SK-N-SH (cell line): ENCODE measurements around the gene PTX3. TPM values are rescaled to one million over a fixed set of nuclear protein-coding genes. Genes with fewer than 3 reads are reported as not detected.

Source experiments
- CTCF ChIA-PET: fragments of 300-600, 350-600 bp; formaldehyde crosslinking; extraction: SDS; loops from one replicate; lab custom pipeline; 2021; lab: Yijun Ruan, JAX
- POLR2A ChIA-PET: fragments of 350-600 bp; sonication (Branson Sonifier 250); formaldehyde crosslinking; extraction: SDS; loops from one replicate; lab custom pipeline; 2020; ENCODE audit warnings: antibody characterized with exemption, inconsistent platforms; lab: Yijun Ruan, JAX
- DNase-seq: peaks from one replicate; pipeline ENCODE4 v3.0.0; 2012
- H2AFZ ChIP-seq: fragments of 200-600 bp; sonication (generic); 2 replicates; pipeline ENCODE4 v1.8.1; 2016; ENCODE audit warnings: antibody characterized with exemption, mild to moderate bottlenecking, low read depth
- H3F3A ChIP-seq: fragments of 200-600 bp; sonication (generic); replicated peaks from 2 replicates; pipeline ENCODE3; 2016; ENCODE audit warnings: antibody characterized with exemption, mild to moderate bottlenecking; ENCODE audit not compliant: insufficient read depth
- H3K27ac ChIP-seq, 2 experiments: fragments of 200-500 bp in 1 of 2; fragments of 200-600 bp in 1 of 2; sonication (Bioruptor generic) in 1 of 2; sonication (generic), shearing (Covaris generic) in 1 of 2; 2 replicates each; pipeline versions ENCODE4 v1.5.1 to v1.6.1; 2014 to 2016; ENCODE audit warnings: low read depth in 2 of 2, inconsistent platforms in 1 of 2, low read length in 1 of 2, mild to moderate bottlenecking in 1 of 2, mixed read lengths in 1 of 2
- H3K27me3 ChIP-seq: fragments of 200-600 bp; sonication (generic), shearing (Covaris generic); 2 replicates; pipeline ENCODE4 v1.6.1; 2016; ENCODE audit warnings: mixed run types; ENCODE audit not compliant: insufficient read depth
- H3K36me3 ChIP-seq, 2 experiments: fragments of 200-500 bp in 1 of 2; fragments of 200-600 bp in 1 of 2; sonication (Bioruptor generic) in 1 of 2; sonication (generic) in 1 of 2; replicated peaks in 1 of 2; 2 replicates each; pipeline versions ENCODE3 to v1.5.1; 2014 to 2016; ENCODE audit warnings: low read length in 1 of 2, mild to moderate bottlenecking in 1 of 2; ENCODE audit not compliant: insufficient read depth in 2 of 2, control insufficient read depth in 1 of 2
- H3K4me1 ChIP-seq, 2 experiments: fragments of 200-500 bp in 1 of 2; fragments of 200-600 bp in 1 of 2; sonication (Bioruptor generic) in 1 of 2; sonication (generic), shearing (Covaris generic) in 1 of 2; 2 replicates each; pipeline versions ENCODE4 v1.5.1 to v1.6.1; 2014 to 2016; ENCODE audit warnings: low read depth in 1 of 2, low read length in 1 of 2, mixed run types in 1 of 2; ENCODE audit not compliant: insufficient read depth in 2 of 2, control insufficient read depth in 1 of 2
- H3K4me2 ChIP-seq: fragments of 200-600 bp; sonication (generic), shearing (Covaris generic); 2 replicates; pipeline ENCODE4 v1.6.1; 2017; ENCODE audit warnings: mixed run types
- H3K4me3 ChIP-seq, 2 experiments: fragments of 200-500 bp in 1 of 2; fragments of 200-600 bp in 1 of 2; sonication (Bioruptor generic) in 1 of 2; sonication (generic), shearing (Covaris generic) in 1 of 2; 2 replicates each; pipeline versions ENCODE4 v1.5.1 to v1.8.1; 2014 to 2016; ENCODE audit warnings: low read depth in 2 of 2, inconsistent platforms in 1 of 2, low read length in 1 of 2, mild to moderate bottlenecking in 1 of 2, mixed read lengths in 1 of 2, moderate library complexity in 1 of 2
- H3K79me2 ChIP-seq: fragments of 200-600 bp; sonication (generic); 2 replicates; pipeline ENCODE4 v1.8.1; 2017; ENCODE audit warnings: mild to moderate bottlenecking; ENCODE audit not compliant: insufficient read depth
- H3K9ac ChIP-seq: fragments of 200-600 bp; sonication (generic); 2 replicates; pipeline ENCODE4 v1.6.1; 2017; ENCODE audit warnings: mixed run types
- H3K9me2 ChIP-seq: fragments of 200-600 bp; sonication (generic); 2 replicates; pipeline ENCODE4 v1.6.1; 2017; ENCODE audit warnings: mixed run types
- H3K9me3 ChIP-seq: fragments of 200-600 bp; sonication (generic); 2 replicates; pipeline ENCODE4 v1.6.1; 2017; ENCODE audit warnings: mixed run types, mild to moderate bottlenecking, moderate library complexity
- H4K20me1 ChIP-seq: fragments of 200-600 bp; sonication (generic); 2 replicates; pipeline ENCODE4 v1.6.1; 2017; ENCODE audit warnings: mild to moderate bottlenecking, mixed run types; ENCODE audit not compliant: insufficient read depth
- CHD2 ChIP-seq: fragments of 150-350 bp; IDR thresholded peaks from 2 replicates; pipeline ENCODE4 v1.6.1; 2018; ENCODE audit warnings: low read length; ENCODE audit not compliant: partially characterized antibody
- EP300 ChIP-seq, 2 experiments: IDR thresholded peaks; 2 replicates each; pipeline versions ENCODE4 v1.4.0 to v1.6.1; 2012; ENCODE audit warnings: borderline replicate concordance in 1 of 2, low read depth in 1 of 2, low read length in 1 of 2
- FOSL2 ChIP-seq: IDR thresholded peaks from 2 replicates; pipeline ENCODE4 v1.4.0; 2012; ENCODE audit warnings: low read depth, mild to moderate bottlenecking, moderate library complexity, borderline replicate concordance
- FOXJ3 ChIP-seq: sonication (generic); formaldehyde crosslinking; IDR thresholded peaks from 2 replicates; pipeline ENCODE4 v1.5.1; 2020; ENCODE audit warnings: mild to moderate bottlenecking, missing genetic modification reagents
- FOXM1 ChIP-seq: IDR thresholded peaks from 2 replicates; pipeline ENCODE4 v1.4.0; 2012; ENCODE audit warnings: low read depth, mild to moderate bottlenecking
- GABPA ChIP-seq: IDR thresholded peaks from 2 replicates; pipeline ENCODE4 v1.4.0; 2012; ENCODE audit warnings: low read depth, mild to moderate bottlenecking
- GATA2 ChIP-seq: sonication (generic); formaldehyde crosslinking; IDR thresholded peaks from 2 replicates; pipeline ENCODE4 v1.5.0; 2020; ENCODE audit warnings: mild to moderate bottlenecking, missing genetic modification reagents
- JUND ChIP-seq: IDR thresholded peaks from 2 replicates; pipeline ENCODE4 v1.4.0; 2012
- MEF2A ChIP-seq: IDR thresholded peaks from 2 replicates; pipeline ENCODE4 v1.4.0; 2012; ENCODE audit warnings: low read depth, borderline replicate concordance
- RAD21 ChIP-seq: IDR thresholded peaks from 2 replicates; pipeline ENCODE4 v1.6.1; 2012; ENCODE audit warnings: mild to moderate bottlenecking, low read length
- RCOR1 ChIP-seq: fragments of 150-350 bp; IDR thresholded peaks from 2 replicates; pipeline ENCODE4 v1.6.1; 2017; ENCODE audit warnings: antibody characterized with exemption, low read length
- RFX5 ChIP-seq: IDR thresholded peaks from 2 replicates; pipeline ENCODE4 v1.6.1; 2012; ENCODE audit warnings: mild to moderate bottlenecking, improper control_type of control experiment, low read length
- RXRA ChIP-seq: IDR thresholded peaks from 2 replicates; pipeline ENCODE4 v1.4.0; 2012; ENCODE audit warnings: low read depth, mild to moderate bottlenecking, borderline replicate concordance
- SIN3A ChIP-seq: IDR thresholded peaks from 2 replicates; pipeline ENCODE4 v1.6.1; 2012; ENCODE audit warnings: low read depth, mild to moderate bottlenecking, low read length, moderate library complexity, borderline replicate concordance
- SMC3 ChIP-seq: IDR thresholded peaks from 2 replicates; pipeline ENCODE4 v1.6.1; 2012; ENCODE audit warnings: low read depth, low read length, improper control_type of control experiment
- TAF1 ChIP-seq: IDR thresholded peaks from 2 replicates; pipeline ENCODE4 v1.6.1; 2012; ENCODE audit warnings: low read depth, mild to moderate bottlenecking, low read length, moderate library complexity, borderline replicate concordance
- TCF12 ChIP-seq: IDR thresholded peaks from 2 replicates; pipeline ENCODE4 v1.4.0; 2012
- TEAD4 ChIP-seq: IDR thresholded peaks from 2 replicates; pipeline ENCODE4 v1.4.0; 2012; ENCODE audit warnings: mild to moderate bottlenecking, borderline replicate concordance; ENCODE audit not compliant: insufficient read depth
- YY1 ChIP-seq: IDR thresholded peaks from 2 replicates; pipeline ENCODE4 v1.4.0; 2012; ENCODE audit warnings: low read depth, mild to moderate bottlenecking
- WGBS: methylation state at CpG from one replicate; pipeline ENCODE4 v1.1.6; 2017; ENCODE audit warnings: low lambda C conversion rate; 5-methylcytosine and 5-hydroxymethylcytosine counted together
- polyA plus RNA-seq, 3 experiments: library from polyadenylated mRNA; depleted of rRNA; stranded (reverse); fragments of >200 nt; gene quantifications; 2 replicates each; pipeline ENCODE4 v1.2.3, GENCODE V29; 2012
- TF ChIP-seq, protein P1 (sequence below): IDR thresholded peaks from 2 replicates; pipeline ENCODE4; 2012
- TF ChIP-seq, protein P2 (sequence below): IDR thresholded peaks from 2 replicates; pipeline ENCODE4 v1.4.0; 2012; ENCODE audit warnings: low read depth, borderline replicate concordance
- TF ChIP-seq, protein P3 (sequence below): IDR thresholded peaks from 2 replicates; pipeline ENCODE4 v1.4.0; 2012; ENCODE audit warnings: low read depth
- TF ChIP-seq, protein P4 (sequence below): IDR thresholded peaks from 2 replicates; pipeline ENCODE4 v1.6.1; 2012; ENCODE audit warnings: mild to moderate bottlenecking, low read depth, low read length, moderate library complexity
- TF ChIP-seq, protein P5 (sequence below): fragments of 200-600 bp; sonication (generic); IDR thresholded peaks from 2 replicates; pipeline ENCODE4 v1.6.1; 2017; ENCODE audit warnings: antibody characterized with exemption, mild to moderate bottlenecking, moderate library complexity
- TF ChIP-seq, protein P6 (sequence below): fragments of 150-350 bp; IDR thresholded peaks from 2 replicates; pipeline ENCODE4 v1.6.1; 2016; ENCODE audit warnings: mild to moderate bottlenecking, low read depth, low read length

Gene PTX3
- polyA plus RNA-seq, 1 of the 3 experiments (the other 2 are of a cell fraction) = 208 TPM

DNA sequence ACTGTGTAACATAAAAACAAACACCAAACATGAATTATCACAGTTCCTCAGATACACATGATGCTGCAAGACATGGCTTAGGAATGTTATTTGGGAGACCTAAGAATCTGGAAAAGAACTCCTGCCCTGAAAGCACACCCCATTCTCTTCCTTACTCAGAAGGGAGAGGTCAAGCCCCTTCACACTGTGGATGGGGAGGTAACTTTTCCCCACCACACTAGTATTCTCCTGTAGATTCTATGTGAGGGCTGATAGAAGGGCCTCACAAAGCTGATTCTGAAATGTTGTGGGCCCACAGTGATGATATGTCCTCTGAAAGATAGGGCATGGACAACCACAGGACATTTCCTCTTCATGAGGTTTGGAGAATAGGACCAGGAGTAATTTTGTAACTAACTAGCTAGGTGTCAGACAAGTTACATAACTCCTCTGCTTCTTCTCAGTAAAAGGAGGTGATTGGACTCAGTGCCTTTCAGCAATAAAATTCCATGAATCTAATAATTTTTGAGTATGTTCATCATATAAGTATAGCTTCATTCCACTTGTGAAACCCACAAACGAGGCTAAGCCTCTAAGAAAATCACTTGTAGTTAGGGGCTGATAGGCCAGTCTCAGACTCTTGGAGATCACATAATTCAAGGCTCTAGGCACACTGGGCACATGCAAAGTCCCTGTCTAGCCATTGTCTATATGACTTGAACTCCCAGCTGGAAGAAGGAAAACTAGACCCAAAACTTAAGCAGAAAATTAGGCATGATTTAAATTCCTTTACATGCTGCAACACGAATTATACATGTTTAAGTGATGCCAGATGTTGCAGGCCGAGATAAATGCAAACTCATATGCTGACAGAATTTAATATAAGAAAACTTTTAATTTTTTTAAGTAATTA, 7.5 kb downstream of the PTX3 start:
- Histone ChIP-seq H3K27me3 (no peaks in the 10 kb centered on the region), H3K9me2 (no peaks in the 10 kb centered on the region), H3K36me3 (peaks cover 14 to 22% of the 10 kb centered on the region in 2 experiments), H3K4me3 (no peak overlapping the region), H3F3A (peaks cover 21% of the 10 kb centered on the region), H2AFZ (no peak overlapping the region), H3K4me2 (no peak overlapping the region), H3K27ac (peak overlapping the region; percentile 27 to 60; a peak in 2 of 4 replicates), H4K20me1 (no peaks in the 10 kb centered on the region), H3K79me2 (peaks cover 21% of the 10 kb centered on the region), H3K9me3 (no peaks in the 10 kb centered on the region), H3K9ac (no peak overlapping the region), H3K4me1 (peaks cover 4 to 16% of the 10 kb centered on the region in 2 experiments; a peak in 3 of 4 replicates)
- no peak for DNase-seq
- ChIA-PET POLR2A (no interaction called here), CTCF (interaction anchor here (1.0 to 1.5 kb wide), 3 partner anchors 49 to 242 kb away, joined by 3 to 4 read pairs (median 4); no protein-coding TSS in a partner anchor)
- WGBS = 55% methylated on average over 3 of the region's 3 CpGs
- TF ChIP-seq JUND (peak; percentile 10; the same call in 1 of the 2 replicates), RFX5 (no peak), FOXM1 (no peak), GATA2 (CRISPR knock-in tag) (no peak), TEAD4 (no peak), YY1 (no peak), SMC3 (no peak), FOSL2 (no peak), TAF1 (no peak), SIN3A (0 out of 2 replicates have a peak, but pooled peaks have one; percentile 49), TCF12 (peak; percentile 20; the same call in 1 of the 2 replicates), RCOR1 (no peak), GABPA (no peak), RAD21 (no peak), MEF2A (no peak), RXRA (no peak), CHD2 (no peak), EP300 (IDR thresholded peaks at IDR 0.05; ENCODE audit: borderline replicate concordance in 1 of 2, low read depth in 1 of 2, low read length in 1 of 2) (no peak), FOXJ3 (CRISPR knock-in tag) (no peak)
- TF ChIP-seq, protein P1, sequence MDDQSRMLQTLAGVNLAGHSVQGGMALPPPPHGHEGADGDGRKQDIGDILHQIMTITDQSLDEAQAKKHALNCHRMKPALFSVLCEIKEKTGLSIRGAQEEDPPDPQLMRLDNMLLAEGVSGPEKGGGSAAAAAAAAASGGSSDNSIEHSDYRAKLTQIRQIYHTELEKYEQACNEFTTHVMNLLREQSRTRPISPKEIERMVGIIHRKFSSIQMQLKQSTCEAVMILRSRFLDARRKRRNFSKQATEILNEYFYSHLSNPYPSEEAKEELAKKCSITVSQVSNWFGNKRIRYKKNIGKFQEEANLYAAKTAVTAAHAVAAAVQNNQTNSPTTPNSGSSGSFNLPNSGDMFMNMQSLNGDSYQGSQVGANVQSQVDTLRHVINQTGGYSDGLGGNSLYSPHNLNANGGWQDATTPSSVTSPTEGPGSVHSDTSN = no peak
- TF ChIP-seq, protein P2, sequence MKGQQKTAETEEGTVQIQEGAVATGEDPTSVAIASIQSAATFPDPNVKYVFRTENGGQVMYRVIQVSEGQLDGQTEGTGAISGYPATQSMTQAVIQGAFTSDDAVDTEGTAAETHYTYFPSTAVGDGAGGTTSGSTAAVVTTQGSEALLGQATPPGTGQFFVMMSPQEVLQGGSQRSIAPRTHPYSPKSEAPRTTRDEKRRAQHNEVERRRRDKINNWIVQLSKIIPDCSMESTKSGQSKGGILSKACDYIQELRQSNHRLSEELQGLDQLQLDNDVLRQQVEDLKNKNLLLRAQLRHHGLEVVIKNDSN = no peak
- TF ChIP-seq, protein P3, sequence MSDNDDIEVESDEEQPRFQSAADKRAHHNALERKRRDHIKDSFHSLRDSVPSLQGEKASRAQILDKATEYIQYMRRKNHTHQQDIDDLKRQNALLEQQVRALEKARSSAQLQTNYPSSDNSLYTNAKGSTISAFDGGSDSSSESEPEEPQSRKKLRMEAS = no peak
- TF ChIP-seq, protein P4, sequence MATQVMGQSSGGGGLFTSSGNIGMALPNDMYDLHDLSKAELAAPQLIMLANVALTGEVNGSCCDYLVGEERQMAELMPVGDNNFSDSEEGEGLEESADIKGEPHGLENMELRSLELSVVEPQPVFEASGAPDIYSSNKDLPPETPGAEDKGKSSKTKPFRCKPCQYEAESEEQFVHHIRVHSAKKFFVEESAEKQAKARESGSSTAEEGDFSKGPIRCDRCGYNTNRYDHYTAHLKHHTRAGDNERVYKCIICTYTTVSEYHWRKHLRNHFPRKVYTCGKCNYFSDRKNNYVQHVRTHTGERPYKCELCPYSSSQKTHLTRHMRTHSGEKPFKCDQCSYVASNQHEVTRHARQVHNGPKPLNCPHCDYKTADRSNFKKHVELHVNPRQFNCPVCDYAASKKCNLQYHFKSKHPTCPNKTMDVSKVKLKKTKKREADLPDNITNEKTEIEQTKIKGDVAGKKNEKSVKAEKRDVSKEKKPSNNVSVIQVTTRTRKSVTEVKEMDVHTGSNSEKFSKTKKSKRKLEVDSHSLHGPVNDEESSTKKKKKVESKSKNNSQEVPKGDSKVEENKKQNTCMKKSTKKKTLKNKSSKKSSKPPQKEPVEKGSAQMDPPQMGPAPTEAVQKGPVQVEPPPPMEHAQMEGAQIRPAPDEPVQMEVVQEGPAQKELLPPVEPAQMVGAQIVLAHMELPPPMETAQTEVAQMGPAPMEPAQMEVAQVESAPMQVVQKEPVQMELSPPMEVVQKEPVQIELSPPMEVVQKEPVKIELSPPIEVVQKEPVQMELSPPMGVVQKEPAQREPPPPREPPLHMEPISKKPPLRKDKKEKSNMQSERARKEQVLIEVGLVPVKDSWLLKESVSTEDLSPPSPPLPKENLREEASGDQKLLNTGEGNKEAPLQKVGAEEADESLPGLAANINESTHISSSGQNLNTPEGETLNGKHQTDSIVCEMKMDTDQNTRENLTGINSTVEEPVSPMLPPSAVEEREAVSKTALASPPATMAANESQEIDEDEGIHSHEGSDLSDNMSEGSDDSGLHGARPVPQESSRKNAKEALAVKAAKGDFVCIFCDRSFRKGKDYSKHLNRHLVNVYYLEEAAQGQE = no peak
- TF ChIP-seq, protein P5, sequence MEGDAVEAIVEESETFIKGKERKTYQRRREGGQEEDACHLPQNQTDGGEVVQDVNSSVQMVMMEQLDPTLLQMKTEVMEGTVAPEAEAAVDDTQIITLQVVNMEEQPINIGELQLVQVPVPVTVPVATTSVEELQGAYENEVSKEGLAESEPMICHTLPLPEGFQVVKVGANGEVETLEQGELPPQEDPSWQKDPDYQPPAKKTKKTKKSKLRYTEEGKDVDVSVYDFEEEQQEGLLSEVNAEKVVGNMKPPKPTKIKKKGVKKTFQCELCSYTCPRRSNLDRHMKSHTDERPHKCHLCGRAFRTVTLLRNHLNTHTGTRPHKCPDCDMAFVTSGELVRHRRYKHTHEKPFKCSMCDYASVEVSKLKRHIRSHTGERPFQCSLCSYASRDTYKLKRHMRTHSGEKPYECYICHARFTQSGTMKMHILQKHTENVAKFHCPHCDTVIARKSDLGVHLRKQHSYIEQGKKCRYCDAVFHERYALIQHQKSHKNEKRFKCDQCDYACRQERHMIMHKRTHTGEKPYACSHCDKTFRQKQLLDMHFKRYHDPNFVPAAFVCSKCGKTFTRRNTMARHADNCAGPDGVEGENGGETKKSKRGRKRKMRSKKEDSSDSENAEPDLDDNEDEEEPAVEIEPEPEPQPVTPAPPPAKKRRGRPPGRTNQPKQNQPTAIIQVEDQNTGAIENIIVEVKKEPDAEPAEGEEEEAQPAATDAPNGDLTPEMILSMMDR = no peak
- TF ChIP-seq, protein P6, sequence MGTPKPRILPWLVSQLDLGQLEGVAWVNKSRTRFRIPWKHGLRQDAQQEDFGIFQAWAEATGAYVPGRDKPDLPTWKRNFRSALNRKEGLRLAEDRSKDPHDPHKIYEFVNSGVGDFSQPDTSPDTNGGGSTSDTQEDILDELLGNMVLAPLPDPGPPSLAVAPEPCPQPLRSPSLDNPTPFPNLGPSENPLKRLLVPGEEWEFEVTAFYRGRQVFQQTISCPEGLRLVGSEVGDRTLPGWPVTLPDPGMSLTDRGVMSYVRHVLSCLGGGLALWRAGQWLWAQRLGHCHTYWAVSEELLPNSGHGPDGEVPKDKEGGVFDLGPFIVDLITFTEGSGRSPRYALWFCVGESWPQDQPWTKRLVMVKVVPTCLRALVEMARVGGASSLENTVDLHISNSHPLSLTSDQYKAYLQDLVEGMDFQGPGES = no peak
